Naive B cell (primary cell): Measurements from ENCODE around the gene CCSER2. TPM values are rescaled to one million over a fixed set of nuclear protein-coding genes. Genes with fewer than 3 reads are reported as not detected.
"Not testable (repeated sequence)": the region's sequence is repeated elsewhere in the genome, so short reads cannot be mapped to it uniquely, and the experiment has no call there.

Experiments
- ATAC-seq, 2 donors: fragments of 150-1000 bp; cut with Tn5 transposase; 2 replicates each; pipeline ENCODE4 v1.10.0; 2021; ENCODE audit warnings: low read depth in 2 of 2, mild to moderate bottlenecking in 2 of 2, moderate library complexity in 2 of 2
- DNase-seq: peaks from one replicate; pipeline ENCODE4 v3.0.0; 2022
- H3K27ac Mint-ChIP-seq, 6 donors: one replicate each; pipeline ENCODE4 v1.8.0; 2020 to 2022; ENCODE audit warnings: mild to moderate bottlenecking in 6 of 6, mixed read lengths in 6 of 6, moderate library complexity in 5 of 6, inconsistent platforms in 2 of 6
- H3K27me3 Mint-ChIP-seq, 3 donors: one replicate each; pipeline ENCODE4 v1.8.0; 2021 to 2022; ENCODE audit warnings: mixed read lengths in 3 of 3, mild to moderate bottlenecking in 1 of 3
- H3K36me3 Mint-ChIP-seq, 2 donors: one replicate each; pipeline ENCODE4 v1.8.0; 2020 to 2022; ENCODE audit warnings: mixed read lengths in 2 of 2, inconsistent platforms in 1 of 2, mild to moderate bottlenecking in 1 of 2
- H3K4me1 Mint-ChIP-seq, 3 donors: one replicate each; pipeline ENCODE4 v1.8.0; 2020 to 2022; ENCODE audit warnings: mixed read lengths in 3 of 3, inconsistent platforms in 1 of 3, mild to moderate bottlenecking in 1 of 3, moderate library complexity in 1 of 3
- H3K4me3 Mint-ChIP-seq, 8 donors: one replicate each; pipeline ENCODE4 v1.8.0; 2020 to 2022; ENCODE audit warnings: mild to moderate bottlenecking in 8 of 8, mixed read lengths in 8 of 8, moderate library complexity in 8 of 8, inconsistent platforms in 2 of 8
- H3K9me3 Mint-ChIP-seq, 7 donors: one replicate each; pipeline ENCODE4 v1.8.0; 2020 to 2022; ENCODE audit warnings: mixed read lengths in 7 of 7, mild to moderate bottlenecking in 5 of 7, inconsistent platforms in 2 of 7, moderate library complexity in 1 of 7
- polyA plus RNA-seq, 6 donors: library from polyadenylated mRNA; unstranded; fragments of 300-500 nt; fragmentation: Illumina TruSeq; gene quantifications; one replicate each; pipeline ENCODE4 v1.2.3, GENCODE V29; 2021; ENCODE audit warnings: low read depth in 6 of 6

CCSER2 gene
- polyA plus RNA-seq, 6 donors from 2014 or later = 19.4 to 45.1 (median 33.6) TPM

- H3K9me3 Mint-ChIP-seq = no peaks in the 10 kb centered on the region
- no peak for DNase-seq
- no peak for ATAC-seq
- peak overlapping the region in 3 of 6 donors; percentile 20 to 79 (median 65) for H3K27ac Mint-ChIP-seq
- H3K36me3 Mint-ChIP-seq = no peaks in the 10 kb centered on the region
- H3K4me1 Mint-ChIP-seq = peaks cover 29 to 38% (median 32%) of the 10 kb centered on the region in 3 donors
- no peak overlapping the region for H3K4me3 Mint-ChIP-seq
- no peaks in the 10 kb centered on the region for H3K27me3 Mint-ChIP-seq
These were observed 13.6 kb downstream of the CCSER2 start for GRCh38 chr10:84341983-84342382.

- H3K4me1 Mint-ChIP-seq = peaks cover 29 to 38% (median 32%) of the 10 kb centered on the region in 3 donors
- H3K9me3 Mint-ChIP-seq = no peaks in the 10 kb centered on the region
- H3K27ac Mint-ChIP-seq = peak overlapping the region in 4 of 6 donors; percentile 22 to 79 (median 46)
- H3K36me3 Mint-ChIP-seq = no peaks in the 10 kb centered on the region
- ATAC-seq = no peak
- DNase-seq = no peak
- H3K27me3 Mint-ChIP-seq = no peaks in the 10 kb centered on the region
- H3K4me3 Mint-ChIP-seq = peak overlapping the region in 2 of 8 donors; percentile 29 to 42
These were observed 14.2 kb downstream of the CCSER2 start for GRCh38 chr10:84342584-84342983.

DNA sequence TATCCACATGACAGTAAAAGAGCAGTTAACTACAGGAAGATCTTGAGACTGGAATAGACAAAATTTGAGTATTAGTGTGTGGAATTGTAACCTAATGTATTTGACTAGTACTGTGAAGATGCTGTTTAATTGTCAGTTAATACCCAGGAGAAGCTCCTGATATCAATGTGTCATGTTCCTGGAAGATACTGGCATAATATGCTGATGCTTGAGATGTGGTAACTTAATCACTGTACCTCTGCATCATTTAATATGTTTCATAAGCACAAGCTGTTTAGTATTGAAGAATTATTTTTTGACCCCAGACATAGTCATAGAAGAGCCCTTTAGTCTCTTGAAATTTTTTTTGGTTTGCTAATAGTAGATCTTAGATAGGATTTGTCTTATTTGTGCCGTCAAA, 15.4 kb downstream of the CCSER2 start:
- Mint-ChIP-seq H3K4me1 (peaks cover 27 to 38% (median 32%) of the 10 kb centered on the region in 3 donors), H3K27me3 (no peaks in the 10 kb centered on the region), H3K4me3 (no peak overlapping the region), H3K36me3 (no peaks in the 10 kb centered on the region), H3K9me3 (no peaks in the 10 kb centered on the region), H3K27ac (no peak overlapping the region)
- DNase-seq (no peak), ATAC-seq (no peak)

DNA sequence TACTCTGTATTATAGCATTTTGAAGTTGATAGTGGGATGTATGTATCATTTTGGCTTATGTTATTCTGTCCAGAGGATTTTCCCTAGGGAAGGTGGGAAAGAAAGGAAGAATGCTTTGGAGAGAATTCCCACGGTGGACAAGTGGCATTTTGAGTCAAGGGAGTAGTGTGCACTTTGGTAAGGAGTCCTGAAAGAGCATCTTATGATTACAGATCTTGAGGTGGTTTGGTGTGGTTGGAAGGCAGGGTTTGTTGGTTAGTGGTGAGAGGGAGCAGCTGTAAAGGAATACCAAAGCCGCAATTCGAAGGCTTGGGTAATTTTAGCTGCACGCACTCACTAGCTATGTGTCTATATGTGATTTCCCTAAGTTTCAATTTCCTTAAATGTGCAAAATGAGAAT, 16.1 kb downstream of the CCSER2 start:
- Mint-ChIP-seq H3K27me3 (no peaks in the 10 kb centered on the region), H3K36me3 (no peaks in the 10 kb centered on the region), H3K4me3 (peak overlapping the region in 1 of 8 donors; percentile 35), H3K4me1 (peaks cover 25 to 38% (median 35%) of the 10 kb centered on the region in 3 donors), H3K27ac (peak overlapping the region in 2 of 6 donors; percentile 17 to 46), H3K9me3 (no peaks in the 10 kb centered on the region)
- ATAC-seq (no peak), DNase-seq (no peak)

DNA sequence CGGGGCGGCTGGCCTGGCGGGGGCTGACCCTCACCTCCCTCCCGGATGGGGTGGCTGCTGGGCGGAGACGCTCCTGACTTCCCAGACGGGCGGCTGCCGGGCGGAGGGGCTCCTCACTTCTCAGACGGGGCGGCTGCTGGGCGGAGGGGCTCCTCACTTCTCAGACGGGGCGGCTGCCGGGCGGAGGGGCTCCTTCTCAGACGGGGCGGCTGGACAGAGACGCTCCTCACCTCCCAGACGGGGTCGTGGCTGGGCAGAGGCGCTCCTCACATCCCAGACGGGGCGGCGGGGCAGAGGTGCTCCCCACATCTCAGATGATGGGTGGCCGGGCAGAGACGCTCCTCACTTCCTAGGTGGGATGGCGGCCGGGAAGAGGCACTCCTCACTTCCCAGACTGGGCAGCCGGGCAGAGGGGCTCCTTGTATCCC, 19.2 kb downstream of the CCSER2 start:
- not testable (repeated sequence) for DNase-seq, H3K9me3 Mint-ChIP-seq, H3K27me3 Mint-ChIP-seq, H3K36me3 Mint-ChIP-seq, ATAC-seq, H3K27ac Mint-ChIP-seq, H3K4me3 Mint-ChIP-seq
- peaks cover 11 to 36% (median 27%) of the 10 kb centered on the region in 3 donors for H3K4me1 Mint-ChIP-seq

DNA sequence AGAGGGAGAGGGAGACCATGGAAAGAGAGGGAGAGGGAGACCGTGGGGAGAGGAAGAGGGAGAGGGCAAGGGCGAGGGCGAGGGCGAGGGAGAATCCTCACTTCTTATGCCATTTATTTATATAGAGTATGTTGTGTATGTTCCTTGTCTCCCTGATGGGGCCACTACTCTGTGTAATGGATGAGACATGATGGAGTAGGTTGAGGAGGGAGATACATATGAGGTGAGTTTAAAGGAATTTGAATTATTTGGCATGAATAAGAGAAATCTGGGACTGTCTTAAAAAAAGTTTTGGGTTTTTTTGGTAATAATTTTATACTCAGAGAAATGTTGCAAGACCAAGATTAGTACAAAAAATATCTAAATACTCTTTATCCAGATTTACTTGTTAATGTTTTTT, 20.1 kb downstream of the CCSER2 start:
- H3K36me3 Mint-ChIP-seq = no peaks in the 10 kb centered on the region
- DNase-seq (no peak), ATAC-seq (no peak)
- H3K27ac Mint-ChIP-seq = no peak overlapping the region
- H3K9me3 Mint-ChIP-seq = no peaks in the 10 kb centered on the region
- peaks cover 9 to 28% (median 19%) of the 10 kb centered on the region in 3 donors for H3K4me1 Mint-ChIP-seq
- no peak overlapping the region for H3K4me3 Mint-ChIP-seq
- H3K27me3 Mint-ChIP-seq = no peaks in the 10 kb centered on the region

DNA sequence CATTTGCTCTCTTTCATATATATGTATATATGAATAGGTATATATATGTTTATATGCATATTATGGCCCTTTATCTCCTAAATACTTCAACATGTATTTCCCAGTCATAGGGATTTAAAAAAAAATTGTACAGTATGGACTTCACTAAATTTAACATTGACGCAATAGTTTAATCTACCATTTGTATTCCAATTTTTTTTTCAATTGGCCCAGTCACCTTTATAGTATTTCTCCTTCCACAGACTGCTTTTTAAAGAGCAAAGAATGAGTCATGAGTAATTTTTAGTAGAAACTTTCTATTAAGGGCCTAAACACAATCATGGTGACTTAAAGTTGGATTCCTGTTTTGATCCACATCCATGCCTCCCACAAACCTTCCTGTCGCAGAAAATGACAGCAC, 20.5 kb downstream of the CCSER2 start:
- ATAC-seq = no peak
- H3K27ac Mint-ChIP-seq = no peak overlapping the region
- no peak for DNase-seq
- no peak overlapping the region for H3K4me3 Mint-ChIP-seq
- peaks cover 11 to 24% (median 19%) of the 10 kb centered on the region in 3 donors for H3K4me1 Mint-ChIP-seq
- no peaks in the 10 kb centered on the region for H3K27me3 Mint-ChIP-seq
- no peaks in the 10 kb centered on the region for H3K9me3 Mint-ChIP-seq
- no peaks in the 10 kb centered on the region for H3K36me3 Mint-ChIP-seq

DNA sequence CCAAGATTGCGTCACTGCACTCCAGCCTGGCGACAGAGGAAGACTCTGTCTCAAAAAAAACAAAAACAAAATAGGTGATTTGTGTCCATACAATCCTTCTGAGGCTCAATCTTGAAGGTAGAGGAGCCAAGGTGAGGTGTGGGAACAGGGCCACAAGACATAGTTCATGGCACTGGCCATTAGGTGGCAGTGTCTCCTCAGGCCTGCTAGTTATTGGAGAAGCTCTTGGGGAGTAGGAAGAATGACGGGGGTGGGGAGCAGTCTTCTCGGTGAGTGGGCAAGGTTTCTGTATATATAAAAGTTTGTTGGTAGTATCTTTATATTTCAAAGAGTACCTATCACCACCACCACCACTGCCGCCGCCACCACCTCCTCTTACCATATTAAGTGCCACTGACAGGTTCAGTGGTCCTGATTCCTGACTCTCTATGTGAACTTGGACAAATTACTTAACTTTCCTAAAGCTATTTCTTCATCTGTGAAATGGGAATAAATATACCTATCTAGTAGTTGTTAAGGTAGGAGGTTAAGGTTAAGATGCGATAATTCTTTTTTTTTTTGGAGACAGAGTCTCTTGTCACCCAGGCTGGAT, 24.0 kb downstream of the CCSER2 start:
- Mint-ChIP-seq H3K4me1 (peaks cover 20 to 30% (median 29%) of the 10 kb centered on the region in 3 donors), H3K4me3 (no peak overlapping the region), H3K36me3 (no peaks in the 10 kb centered on the region), H3K9me3 (no peaks in the 10 kb centered on the region), H3K27me3 (no peaks in the 10 kb centered on the region), H3K27ac (no peak overlapping the region)
- ATAC-seq (peak; percentile 69 to 73), DNase-seq (peak; percentile 28)

- Mint-ChIP-seq H3K9me3 (no peaks in the 10 kb centered on the region), H3K27ac (peak overlapping the region in 2 of 6 donors; percentile 37 to 81), H3K27me3 (no peaks in the 10 kb centered on the region), H3K36me3 (no peaks in the 10 kb centered on the region), H3K4me3 (no peak overlapping the region), H3K4me1 (peaks cover 20 to 38% (median 33%) of the 10 kb centered on the region in 3 donors)
- DNase-seq (no peak), ATAC-seq (no peak)
These were observed 24.8 kb downstream of the CCSER2 start for GRCh38 chr10:84353052-84353803.

GRCh38 chr10:84354623-84355022, 26.2 kb downstream of the CCSER2 start:
- Mint-ChIP-seq H3K4me1 (peaks cover 26 to 48% (median 37%) of the 10 kb centered on the region in 3 donors), H3K27me3 (no peaks in the 10 kb centered on the region), H3K9me3 (no peaks in the 10 kb centered on the region), H3K4me3 (peak overlapping the region in 1 of 8 donors; percentile 1), H3K36me3 (no peaks in the 10 kb centered on the region), H3K27ac (peak overlapping the region in 1 of 6 donors; percentile 1)
- DNase-seq (no peak), ATAC-seq (no peak)

DNA sequence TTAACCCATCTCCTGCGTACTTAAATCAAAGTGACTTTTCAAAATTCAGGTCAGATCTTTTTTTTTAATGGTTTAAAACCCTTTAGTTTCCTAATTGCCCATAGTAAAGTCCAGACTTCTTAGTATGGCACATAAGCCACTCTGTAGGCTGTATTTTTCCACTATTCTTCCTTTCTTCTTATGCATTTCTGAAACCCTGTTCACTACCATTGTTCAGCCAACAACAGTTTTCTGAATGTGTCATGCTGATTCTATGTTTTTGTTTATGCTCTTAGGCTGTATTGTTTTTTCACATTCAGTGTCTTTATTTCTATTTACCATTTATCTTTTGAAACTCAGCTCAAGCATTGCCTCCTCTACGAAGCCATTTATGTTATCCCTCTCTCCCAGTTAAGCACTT, 26.7 kb downstream of the CCSER2 start:
- Mint-ChIP-seq H3K4me1 (peaks cover 28 to 48% (median 37%) of the 10 kb centered on the region in 3 donors), H3K4me3 (no peak overlapping the region), H3K27me3 (no peaks in the 10 kb centered on the region), H3K9me3 (no peaks in the 10 kb centered on the region), H3K36me3 (no peaks in the 10 kb centered on the region), H3K27ac (peak overlapping the region in 2 of 6 donors; percentile 1 to 4)
- DNase-seq = no peak
- no peak for ATAC-seq

GRCh38 chr10:84356928-84357327, 28.5 kb downstream of the CCSER2 start:
- Mint-ChIP-seq H3K4me3 (no peak overlapping the region), H3K27me3 (no peaks in the 10 kb centered on the region), H3K4me1 (peaks cover 41 to 53% (median 43%) of the 10 kb centered on the region in 3 donors), H3K27ac (peak overlapping the region in 1 of 6 donors; percentile 28), H3K36me3 (no peaks in the 10 kb centered on the region), H3K9me3 (no peaks in the 10 kb centered on the region)
- no peak for ATAC-seq
- DNase-seq = no peak

- Mint-ChIP-seq H3K27ac (no peak overlapping the region), H3K4me3 (no peak overlapping the region), H3K4me1 (peaks cover 44 to 59% (median 51%) of the 10 kb centered on the region in 3 donors), H3K9me3 (no peaks in the 10 kb centered on the region), H3K27me3 (no peaks in the 10 kb centered on the region), H3K36me3 (peaks cover 0 to 4% of the 10 kb centered on the region in 2 donors)
- DNase-seq (no peak), ATAC-seq (no peak)
These were observed 30.4 kb downstream of the CCSER2 start for GRCh38 chr10:84358743-84359142.
